ENCODE results near the gene TTLL11.

Gene TTLL11

GRCh38 chr9:122050167-122050566 lies 42.9 kb downstream of the TTLL11 start:
- no peak for DNase-seq (ENCODE audit: low spot score)

- no peak for DNase-seq (ENCODE audit: low spot score)
Measured at GRCh38 chr9:122042056-122042455, 51.1 kb downstream of the TTLL11 start.

GRCh38 chr9:122040561-122041242 lies 52.4 kb downstream of the TTLL11 start:
- no peak for DNase-seq (ENCODE audit: low spot score)

GRCh38 chr9:122039234-122039633 lies 53.9 kb downstream of the TTLL11 start:
- DNase-seq (ENCODE audit: low spot score), result no peak

- no peak for DNase-seq (ENCODE audit: low spot score)
Measured at GRCh38 chr9:122036988-122037387, 56.1 kb downstream of the TTLL11 start.

GRCh38 chr9:122036408-122036807 lies 56.7 kb downstream of the TTLL11 start:
- DNase-seq (ENCODE audit: low spot score), result no peak

GRCh38 chr9:122033775-122034373 lies 59.2 kb downstream of the TTLL11 start:
- no peak for DNase-seq (ENCODE audit: low spot score)

- DNase-seq (ENCODE audit: low spot score), result no peak
Measured at GRCh38 chr9:122032346-122032745, 60.8 kb downstream of the TTLL11 start.

- no peak for DNase-seq (ENCODE audit: low spot score)
Measured at GRCh38 chr9:122031776-122032175, 61.3 kb downstream of the TTLL11 start.

- no peak for DNase-seq (ENCODE audit: low spot score)
Measured at GRCh38 chr9:122031157-122031556, 62.0 kb downstream of the TTLL11 start.

- DNase-seq (ENCODE audit: low spot score), result no peak
Measured at GRCh38 chr9:122030357-122030756, 62.8 kb downstream of the TTLL11 start.

- DNase-seq (ENCODE audit: low spot score), result no peak
Measured at GRCh38 chr9:122029898-122030297, 63.2 kb downstream of the TTLL11 start.

- DNase-seq (ENCODE audit: low spot score), result no peak
Measured at GRCh38 chr9:122028089-122028488, 65.0 kb downstream of the TTLL11 start.

GRCh38 chr9:122020398-122020797 lies 72.7 kb downstream of the TTLL11 start:
- DNase-seq (ENCODE audit: low spot score), result no peak

- no peak for DNase-seq (ENCODE audit: low spot score)
Measured at GRCh38 chr9:122016744-122017143, 76.4 kb downstream of the TTLL11 start.

- DNase-seq (ENCODE audit: low spot score), result no peak
Measured at GRCh38 chr9:122016309-122016708, 76.8 kb downstream of the TTLL11 start.

GRCh38 chr9:122015170-122015821 lies 77.8 kb downstream of the TTLL11 start:
- no peak for DNase-seq (ENCODE audit: low spot score)

- no peak for DNase-seq (ENCODE audit: low spot score)
Measured at GRCh38 chr9:122011818-122012498, 81.2 kb downstream of the TTLL11 start.

GRCh38 chr9:122008559-122008958 lies 84.5 kb downstream of the TTLL11 start:
- no peak for DNase-seq (ENCODE audit: low spot score)

GRCh38 chr9:122007837-122008236 lies 85.3 kb downstream of the TTLL11 start:
- no peak for DNase-seq (ENCODE audit: low spot score)

GRCh38 chr9:122005597-122005996 lies 87.5 kb downstream of the TTLL11 start:
- no peak for DNase-seq (ENCODE audit: low spot score)

- no peak for DNase-seq (ENCODE audit: low spot score)
Measured at GRCh38 chr9:122004589-122004988, 88.5 kb downstream of the TTLL11 start.

Measured in LoVo (cell line).